WTC11 (cell line): ENCODE results near the gene ZNRF3. TPM values are rescaled to one million over a fixed set of nuclear protein-coding genes. Genes with fewer than 3 reads are reported as not detected.
A peak's percentile ranks its signal among the peaks of the same experiment; 100 is the strongest.

Experiments
- ATAC-seq: fragments of 200-7000 bp; cut with Tn5 transposase; 2 replicates; pipeline ENCODE4 v1.10.0; 2021; ENCODE audit warnings: mild to moderate bottlenecking, moderate library complexity
- CTCF ChIA-PET: fragments of 300-600 bp; sonication (Branson Sonifier 250); formaldehyde crosslinking; loops from one replicate; lab custom pipeline; 2021; ENCODE audit warnings: antibody characterized with exemption; lab: Charles Lee
- POLR2A ChIA-PET: fragments of 350-600 bp; sonication (Branson Sonifier 250); formaldehyde crosslinking; loops from one replicate; lab custom pipeline; 2021; ENCODE audit warnings: antibody characterized with exemption; lab: Charles Lee
- DNase-seq: peaks from one replicate; pipeline ENCODE4 v3.0.0; 2021; ENCODE audit warnings: low spot score
- H3K27ac Mint-ChIP-seq: 2 replicates; pipeline ENCODE4 v1.8.0; 2021; ENCODE audit warnings: mixed read lengths
- H3K27me3 Mint-ChIP-seq: 2 replicates; pipeline ENCODE4 v1.8.0; 2021; ENCODE audit warnings: low read depth, mild to moderate bottlenecking, moderate library complexity, mixed read lengths
- H3K36me3 Mint-ChIP-seq: 2 replicates; pipeline ENCODE4 v1.8.0; 2021; ENCODE audit warnings: mixed read lengths
- H3K4me1 Mint-ChIP-seq: 2 replicates; pipeline ENCODE4 v1.8.0; 2022; ENCODE audit warnings: mixed read lengths
- H3K4me3 Mint-ChIP-seq: 2 replicates; pipeline ENCODE4 v1.8.0; 2021; ENCODE audit warnings: mild to moderate bottlenecking, moderate library complexity, mixed read lengths
- H3K9me3 Mint-ChIP-seq: 2 replicates; pipeline ENCODE4 v1.8.0; 2021; ENCODE audit warnings: mixed read lengths
- CREM ChIP-seq: sonication (generic); formaldehyde crosslinking; IDR thresholded peaks from 2 replicates; pipeline ENCODE4 v1.8.1; 2022; ENCODE audit warnings: mild to moderate bottlenecking, missing genetic modification reagents, moderate library complexity
- ELF4 ChIP-seq: sonication (generic); formaldehyde crosslinking; IDR thresholded peaks from 2 replicates; pipeline ENCODE4 v1.8.1; 2022; ENCODE audit warnings: low read depth, mild to moderate bottlenecking, moderate library complexity, missing genetic modification reagents
- ESRRA ChIP-seq: sonication (generic); formaldehyde crosslinking; IDR thresholded peaks from 2 replicates; pipeline ENCODE4 v1.8.1; 2022; ENCODE audit warnings: mild to moderate bottlenecking, missing genetic modification reagents, borderline replicate concordance
- FOXK1 ChIP-seq: sonication (generic); formaldehyde crosslinking; IDR thresholded peaks from 2 replicates; pipeline ENCODE4 v1.8.0; 2022; ENCODE audit warnings: mild to moderate bottlenecking, moderate library complexity, missing genetic modification reagents
- GABPB1 ChIP-seq: sonication (generic); formaldehyde crosslinking; IDR thresholded peaks from 2 replicates; pipeline ENCODE4 v1.8.1; 2023; ENCODE audit warnings: mild to moderate bottlenecking, missing genetic modification reagents
- GTF2I ChIP-seq: fragments of 250-450 bp; sonication (Bioruptor Pico); conservative IDR thresholded peaks from 2 replicates; pipeline ENCODE4 v1.4.0; 2021; ENCODE audit warnings: mild to moderate bottlenecking
- IRF2 ChIP-seq: sonication (generic); formaldehyde crosslinking; IDR thresholded peaks from 2 replicates; pipeline ENCODE4 v1.8.0; 2022; ENCODE audit warnings: low read depth, missing genetic modification reagents, borderline replicate concordance
- MXD4 ChIP-seq: fragments of 250-450 bp; sonication (Bioruptor Pico); IDR thresholded peaks from 2 replicates; pipeline ENCODE4 v1.8.0; 2021; ENCODE audit warnings: mild to moderate bottlenecking, moderate library complexity, borderline replicate concordance
- NFATC4 ChIP-seq: fragments of 250-450 bp; sonication (Bioruptor Pico); IDR thresholded peaks from 2 replicates; pipeline ENCODE4 v1.9.0; 2021; ENCODE audit warnings: mild to moderate bottlenecking
- NFYB ChIP-seq: sonication (generic); formaldehyde crosslinking; conservative IDR thresholded peaks from 2 replicates; pipeline ENCODE4 v1.8.0; 2022; ENCODE audit warnings: low read depth, missing genetic modification reagents
- RORB ChIP-seq: fragments of 250-450 bp; sonication (Bioruptor Pico); IDR thresholded peaks from 2 replicates; pipeline ENCODE4 v1.9.0; 2021; ENCODE audit warnings: mild to moderate bottlenecking
- SMAD3 ChIP-seq: sonication (generic); formaldehyde crosslinking; IDR thresholded peaks from 2 replicates; pipeline ENCODE4 v1.8.0; 2022; ENCODE audit warnings: missing genetic modification reagents, mild to moderate bottlenecking, borderline replicate concordance
- SMAD4 ChIP-seq: sonication (generic); formaldehyde crosslinking; IDR thresholded peaks from 2 replicates; pipeline ENCODE4 v1.8.0; 2022; ENCODE audit warnings: mild to moderate bottlenecking, missing genetic modification reagents
- TEAD4 ChIP-seq: sonication (generic); formaldehyde crosslinking; IDR thresholded peaks from 2 replicates; pipeline ENCODE4 v1.8.0; 2022; ENCODE audit warnings: mild to moderate bottlenecking, missing genetic modification reagents
- ZNF232 ChIP-seq: sonication (generic); formaldehyde crosslinking; IDR thresholded peaks from 2 replicates; pipeline ENCODE4 v1.8.0; 2022; ENCODE audit warnings: mild to moderate bottlenecking, missing genetic modification reagents
- ZNF263 ChIP-seq: sonication (generic); formaldehyde crosslinking; IDR thresholded peaks from 2 replicates; pipeline ENCODE4 v1.8.1; 2022; ENCODE audit warnings: low read depth, mild to moderate bottlenecking, moderate library complexity, missing genetic modification reagents
- ZNF416 ChIP-seq: fragments of 250-450 bp; sonication (Bioruptor Pico); IDR thresholded peaks from 2 replicates; pipeline ENCODE4 v1.9.0; 2021; ENCODE audit warnings: mild to moderate bottlenecking, inconsistent platforms
- total RNA-seq: library from RNA; stranded (reverse); gene quantifications from 3 replicates; pipeline ENCODE4 v1.2.3, GENCODE V29; 2021
- TF ChIP-seq, protein P1 (sequence below): sonication (generic); formaldehyde crosslinking; IDR thresholded peaks from 2 replicates; pipeline ENCODE4 v1.8.0; 2022; ENCODE audit warnings: mild to moderate bottlenecking, missing genetic modification reagents
- TF ChIP-seq, protein P2 (sequence below): fragments of 250-450 bp; sonication (Bioruptor Pico); IDR thresholded peaks from 2 replicates; pipeline ENCODE4 v1.8.0; 2021; ENCODE audit warnings: mild to moderate bottlenecking
- TF ChIP-seq, protein P3 (sequence below): sonication (generic); formaldehyde crosslinking; IDR thresholded peaks from 2 replicates; pipeline ENCODE4 v1.8.0; 2022; ENCODE audit warnings: missing genetic modification reagents
- TF ChIP-seq, protein P4 (sequence below): fragments of 250-450 bp; sonication (Bioruptor Pico); conservative IDR thresholded peaks from 2 replicates; pipeline ENCODE4 v1.9.0; 2021; ENCODE audit warnings: mild to moderate bottlenecking

The ZNRF3 gene
- total RNA-seq, 1 experiment from 2014 or later = 25.4 TPM

DNA sequence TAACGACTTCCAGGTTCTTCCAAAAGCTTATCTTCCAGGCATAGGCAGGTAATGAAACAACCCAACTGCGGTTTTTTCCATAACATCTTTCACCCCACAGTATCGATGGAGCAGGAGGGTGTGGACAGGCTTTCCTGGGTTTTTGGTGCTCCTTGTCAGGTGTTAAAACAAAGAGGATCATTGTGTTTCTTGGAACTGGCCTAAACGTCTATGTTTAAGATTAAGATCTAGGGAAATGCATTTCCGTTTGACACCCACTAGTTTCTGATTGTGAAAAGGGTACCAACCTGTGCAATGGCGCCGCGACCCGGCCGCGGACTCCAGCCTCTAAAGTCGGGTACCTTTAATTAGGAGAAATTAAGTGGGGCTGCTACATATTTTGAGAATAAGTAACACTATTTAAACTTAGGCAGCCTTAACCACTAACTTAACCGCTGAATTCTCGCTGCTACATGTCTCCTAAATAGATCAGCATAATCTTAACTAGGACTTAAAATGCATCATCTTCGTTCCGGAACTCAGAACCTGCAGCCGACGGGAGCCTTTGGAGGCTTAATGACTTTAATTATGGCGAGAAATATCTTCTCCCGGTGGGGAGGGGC is 146.7 kb downstream of the ZNRF3 start:
- POLR2A ChIA-PET = no interaction called here
- Mint-ChIP-seq H3K36me3 (no peaks in the 10 kb centered on the region), H3K4me1 (peaks cover 39% of the 10 kb centered on the region), H3K9me3 (no peaks in the 10 kb centered on the region), H3K4me3 (peak overlapping the region; percentile 77), H3K27me3 (no peaks in the 10 kb centered on the region), H3K27ac (peak overlapping the region; percentile 55; the same call in 1 of the 2 replicates)
- ATAC-seq (no peak), DNase-seq (no peak)
- TF ChIP-seq FOXK1 (no peak), IRF2 (no peak), SMAD4 (CRISPR knock-in tag) (no peak), GTF2I (no peak), TEAD4 (CRISPR knock-in tag) (no peak), SMAD3 (CRISPR knock-in tag) (no peak), MXD4 (CRISPR knock-in tag) (no peak), RORB (CRISPR knock-in tag) (no peak), ZNF232 (CRISPR knock-in tag) (no peak), NFATC4 (CRISPR knock-in tag) (no peak), ZNF416 (CRISPR knock-in tag) (no peak)
- TF ChIP-seq, protein P1, sequence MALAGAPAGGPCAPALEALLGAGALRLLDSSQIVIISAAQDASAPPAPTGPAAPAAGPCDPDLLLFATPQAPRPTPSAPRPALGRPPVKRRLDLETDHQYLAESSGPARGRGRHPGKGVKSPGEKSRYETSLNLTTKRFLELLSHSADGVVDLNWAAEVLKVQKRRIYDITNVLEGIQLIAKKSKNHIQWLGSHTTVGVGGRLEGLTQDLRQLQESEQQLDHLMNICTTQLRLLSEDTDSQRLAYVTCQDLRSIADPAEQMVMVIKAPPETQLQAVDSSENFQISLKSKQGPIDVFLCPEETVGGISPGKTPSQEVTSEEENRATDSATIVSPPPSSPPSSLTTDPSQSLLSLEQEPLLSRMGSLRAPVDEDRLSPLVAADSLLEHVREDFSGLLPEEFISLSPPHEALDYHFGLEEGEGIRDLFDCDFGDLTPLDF (CRISPR knock-in tag) = no peak
- CTCF ChIA-PET = interaction anchor here (0.6 to 3.2 kb wide), 12 partner anchors 10 to 256 kb away, joined by 3 to 34 read pairs (median 4); no protein-coding TSS in a partner anchor

DNA sequence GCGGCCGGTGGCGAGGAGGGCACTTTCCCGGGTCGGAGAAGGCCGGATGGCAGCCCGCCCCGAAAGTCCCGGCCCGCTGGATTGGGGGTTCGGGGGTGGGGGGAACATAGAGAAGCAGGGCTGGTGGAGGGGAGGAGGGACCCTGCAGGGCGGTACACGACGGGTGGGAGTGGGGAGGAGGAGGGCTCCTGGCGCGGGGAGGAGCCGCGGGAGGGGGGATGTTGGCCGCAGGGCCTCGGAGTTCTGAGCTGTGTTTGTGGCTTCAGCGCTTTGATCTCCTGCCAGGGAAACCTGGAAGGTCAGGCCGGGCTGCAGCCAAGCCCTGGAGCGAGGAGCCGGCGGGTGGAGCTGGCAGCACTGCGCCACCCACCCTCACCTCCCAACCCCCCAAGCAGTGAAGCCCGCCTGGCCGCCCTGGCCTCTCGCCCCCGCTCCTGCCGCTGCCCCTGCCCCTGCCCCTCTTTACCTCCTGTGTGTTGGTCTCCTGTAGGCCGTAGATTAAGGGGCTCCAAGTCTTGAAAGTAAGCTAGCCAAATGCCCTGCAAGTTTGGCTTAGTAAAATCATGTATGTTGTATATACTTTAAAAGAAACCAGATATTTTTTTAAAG is 147.3 kb downstream of the ZNRF3 start:
- peak overlapping the region; percentile 98; the same call in 1 of the 2 replicates for H3K27ac Mint-ChIP-seq
- TF ChIP-seq, protein P2, sequence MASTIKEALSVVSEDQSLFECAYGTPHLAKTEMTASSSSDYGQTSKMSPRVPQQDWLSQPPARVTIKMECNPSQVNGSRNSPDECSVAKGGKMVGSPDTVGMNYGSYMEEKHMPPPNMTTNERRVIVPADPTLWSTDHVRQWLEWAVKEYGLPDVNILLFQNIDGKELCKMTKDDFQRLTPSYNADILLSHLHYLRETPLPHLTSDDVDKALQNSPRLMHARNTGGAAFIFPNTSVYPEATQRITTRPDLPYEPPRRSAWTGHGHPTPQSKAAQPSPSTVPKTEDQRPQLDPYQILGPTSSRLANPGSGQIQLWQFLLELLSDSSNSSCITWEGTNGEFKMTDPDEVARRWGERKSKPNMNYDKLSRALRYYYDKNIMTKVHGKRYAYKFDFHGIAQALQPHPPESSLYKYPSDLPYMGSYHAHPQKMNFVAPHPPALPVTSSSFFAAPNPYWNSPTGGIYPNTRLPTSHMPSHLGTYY = no peak
- TF ChIP-seq ESRRA (CRISPR knock-in tag) = no peak
- TF ChIP-seq ELF4 = no peak
- peak; percentile 63; the same call in 1 of the 2 replicates for TF ChIP-seq ZNF263 (CRISPR knock-in tag)
- no peak for TF ChIP-seq CREM (CRISPR knock-in tag)
- no peak for TF ChIP-seq NFYB (CRISPR knock-in tag)
- TF ChIP-seq ZNF416 (CRISPR knock-in tag) = no peak
- TF ChIP-seq, protein P3, sequence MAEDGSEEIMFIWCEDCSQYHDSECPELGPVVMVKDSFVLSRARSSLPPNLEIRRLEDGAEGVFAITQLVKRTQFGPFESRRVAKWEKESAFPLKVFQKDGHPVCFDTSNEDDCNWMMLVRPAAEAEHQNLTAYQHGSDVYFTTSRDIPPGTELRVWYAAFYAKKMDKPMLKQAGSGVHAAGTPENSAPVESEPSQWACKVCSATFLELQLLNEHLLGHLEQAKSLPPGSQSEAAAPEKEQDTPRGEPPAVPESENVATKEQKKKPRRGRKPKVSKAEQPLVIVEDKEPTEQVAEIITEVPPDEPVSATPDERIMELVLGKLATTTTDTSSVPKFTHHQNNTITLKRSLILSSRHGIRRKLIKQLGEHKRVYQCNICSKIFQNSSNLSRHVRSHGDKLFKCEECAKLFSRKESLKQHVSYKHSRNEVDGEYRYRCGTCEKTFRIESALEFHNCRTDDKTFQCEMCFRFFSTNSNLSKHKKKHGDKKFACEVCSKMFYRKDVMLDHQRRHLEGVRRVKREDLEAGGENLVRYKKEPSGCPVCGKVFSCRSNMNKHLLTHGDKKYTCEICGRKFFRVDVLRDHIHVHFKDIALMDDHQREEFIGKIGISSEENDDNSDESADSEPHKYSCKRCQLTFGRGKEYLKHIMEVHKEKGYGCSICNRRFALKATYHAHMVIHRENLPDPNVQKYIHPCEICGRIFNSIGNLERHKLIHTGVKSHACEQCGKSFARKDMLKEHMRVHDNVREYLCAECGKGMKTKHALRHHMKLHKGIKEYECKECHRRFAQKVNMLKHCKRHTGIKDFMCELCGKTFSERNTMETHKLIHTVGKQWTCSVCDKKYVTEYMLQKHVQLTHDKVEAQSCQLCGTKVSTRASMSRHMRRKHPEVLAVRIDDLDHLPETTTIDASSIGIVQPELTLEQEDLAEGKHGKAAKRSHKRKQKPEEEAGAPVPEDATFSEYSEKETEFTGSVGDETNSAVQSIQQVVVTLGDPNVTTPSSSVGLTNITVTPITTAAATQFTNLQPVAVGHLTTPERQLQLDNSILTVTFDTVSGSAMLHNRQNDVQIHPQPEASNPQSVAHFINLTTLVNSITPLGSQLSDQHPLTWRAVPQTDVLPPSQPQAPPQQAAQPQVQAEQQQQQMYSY (CRISPR knock-in tag) = peak; percentile 97
- TF ChIP-seq, protein P4, sequence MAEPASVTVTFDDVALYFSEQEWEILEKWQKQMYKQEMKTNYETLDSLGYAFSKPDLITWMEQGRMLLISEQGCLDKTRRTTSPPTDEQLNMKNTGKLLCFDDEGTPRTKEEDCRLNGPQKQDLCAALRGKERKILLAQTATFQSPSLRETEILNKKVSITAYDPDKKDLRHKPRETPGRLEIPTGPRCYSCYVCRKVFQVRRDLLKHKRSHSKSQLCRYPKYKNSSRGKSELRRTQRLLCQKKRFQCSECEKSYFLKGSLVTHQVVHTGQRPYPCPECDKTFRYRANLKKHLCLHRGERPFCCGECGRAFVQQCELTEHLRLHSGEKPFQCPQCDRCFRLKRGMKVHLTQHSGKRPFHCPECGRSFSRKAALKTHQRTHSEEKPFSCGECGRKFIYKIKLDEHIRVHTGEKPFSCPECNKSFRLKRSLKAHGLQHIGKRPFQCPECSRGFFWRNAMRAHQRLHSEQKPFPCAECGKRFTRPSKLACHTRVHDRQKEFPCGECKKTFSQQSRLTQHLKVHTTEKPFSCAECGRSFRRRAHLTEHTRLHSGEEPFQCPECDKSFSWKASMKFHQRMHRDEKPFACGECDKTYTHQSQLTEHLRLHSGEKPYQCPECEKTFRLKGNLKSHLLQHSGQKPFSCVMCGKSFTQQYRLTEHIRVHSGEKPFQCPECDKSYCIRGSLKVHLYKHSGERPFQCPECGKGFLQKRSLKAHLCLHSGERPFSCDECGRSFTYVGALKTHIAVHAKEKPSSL (CRISPR knock-in tag) = no peak
- peak; percentile 70 for TF ChIP-seq GABPB1 (CRISPR knock-in tag)
- ChIA-PET CTCF (interaction anchor here (0.6 to 3.2 kb wide), 14 partner anchors 10 to 257 kb away, joined by 3 to 34 read pairs (median 4); no protein-coding TSS in a partner anchor), POLR2A (interaction anchor here (2.3 kb wide), 1 partner anchor 26 kb away, joined by 8 read pairs; no protein-coding TSS in a partner anchor)
- no peaks in the 10 kb centered on the region for H3K9me3 Mint-ChIP-seq
- peaks cover 39% of the 10 kb centered on the region for H3K4me1 Mint-ChIP-seq
- peak; percentile 71 for DNase-seq
- peak; percentile 70 for ATAC-seq
- peak overlapping the region; percentile 77 for H3K4me3 Mint-ChIP-seq
- no peaks in the 10 kb centered on the region for H3K36me3 Mint-ChIP-seq
- no peaks in the 10 kb centered on the region for H3K27me3 Mint-ChIP-seq
